GM21367 (cell line): ENCODE results near the gene SPTB.
A peak's percentile ranks its signal among the peaks of the same experiment; 100 is the strongest.
"Not testable (repeated sequence)": the region's sequence is repeated elsewhere in the genome, so short reads cannot be mapped to it uniquely, and the experiment has no call there.

ENCODE experiments used
- ATAC-seq: cut with Tn5 transposase; IDR thresholded peaks from one replicate; pipeline ENCODE4 v1.9.1; 2021; ENCODE audit not compliant: unreplicated experiment

The SPTB gene

GRCh38 chr14:64879635-64880220, at the start of gene SPTB:
SPTB (minus strand) TSS chr14:64879907; CDS start chr14:64823094, 56,813 bp downstream.
- no peak for ATAC-seq

GRCh38 chr14:64929014-64929359, 49.3 kb upstream of the SPTB start:
- no peak for ATAC-seq

- peak; percentile 74 for ATAC-seq
Measured at GRCh38 chr14:64928239-64929013, 48.7 kb upstream of the SPTB start.

GRCh38 chr14:64927031-64927430, 47.3 kb upstream of the SPTB start:
- no peak for ATAC-seq

- ATAC-seq: no peak
Measured at GRCh38 chr14:64926398-64926995, 46.8 kb upstream of the SPTB start.

GRCh38 chr14:64923015-64923414, 43.3 kb upstream of the SPTB start:
- no peak for ATAC-seq

GRCh38 chr14:64920465-64920864, 40.8 kb upstream of the SPTB start:
- ATAC-seq: no peak

GRCh38 chr14:64919618-64920017, 39.9 kb upstream of the SPTB start:
- ATAC-seq: no peak

- no peak for ATAC-seq
Measured at GRCh38 chr14:64919215-64919614, 39.5 kb upstream of the SPTB start.

GRCh38 chr14:64918216-64918615, 38.5 kb upstream of the SPTB start:
- no peak for ATAC-seq

- no peak for ATAC-seq
Measured at GRCh38 chr14:64915797-64916196, 36.1 kb upstream of the SPTB start.

- no peak for ATAC-seq
Measured at GRCh38 chr14:64915029-64915424, 35.3 kb upstream of the SPTB start.

GRCh38 chr14:64914237-64915028, 34.7 kb upstream of the SPTB start, which contains the start of gene CHURC1:
CHURC1 (plus strand) TSS chr14:64914455; CDS start chr14:64914496, 41 bp downstream.
- peak; percentile 95 for ATAC-seq

GRCh38 chr14:64913477-64913876, 33.8 kb upstream of the SPTB start:
- not testable (repeated sequence) for ATAC-seq

- ATAC-seq: no peak
Measured at GRCh38 chr14:64912261-64912660, 32.6 kb upstream of the SPTB start.

GRCh38 chr14:64910847-64911495, 31.3 kb upstream of the SPTB start:
- no peak for ATAC-seq

- ATAC-seq: no peak
Measured at GRCh38 chr14:64906022-64906421, 26.3 kb upstream of the SPTB start.

- ATAC-seq: no peak
Measured at GRCh38 chr14:64899958-64900357, 20.3 kb upstream of the SPTB start.

GRCh38 chr14:64891839-64892375, 12.2 kb upstream of the SPTB start:
- ATAC-seq: no peak

- ATAC-seq: no peak
Measured at GRCh38 chr14:64891173-64891838, 11.6 kb upstream of the SPTB start.
